ENCODE results near the gene TTC17.
A peak's percentile ranks its signal among the peaks of the same experiment; 100 is the strongest.
"Not testable (repeated sequence)": the region's sequence is repeated elsewhere in the genome, so short reads cannot be mapped to it uniquely, and the experiment has no call there.

TTC17 gene

GRCh38 chr11:43341159-43341558, 17.6 kb upstream of the TTC17 start:
- DNase-seq (ENCODE audit: low read depth): no peak
- no peak overlapping the region for H3K4me3 ChIP-seq (ENCODE audit: low read depth, low read length)
- TF ChIP-seq, protein P1, sequence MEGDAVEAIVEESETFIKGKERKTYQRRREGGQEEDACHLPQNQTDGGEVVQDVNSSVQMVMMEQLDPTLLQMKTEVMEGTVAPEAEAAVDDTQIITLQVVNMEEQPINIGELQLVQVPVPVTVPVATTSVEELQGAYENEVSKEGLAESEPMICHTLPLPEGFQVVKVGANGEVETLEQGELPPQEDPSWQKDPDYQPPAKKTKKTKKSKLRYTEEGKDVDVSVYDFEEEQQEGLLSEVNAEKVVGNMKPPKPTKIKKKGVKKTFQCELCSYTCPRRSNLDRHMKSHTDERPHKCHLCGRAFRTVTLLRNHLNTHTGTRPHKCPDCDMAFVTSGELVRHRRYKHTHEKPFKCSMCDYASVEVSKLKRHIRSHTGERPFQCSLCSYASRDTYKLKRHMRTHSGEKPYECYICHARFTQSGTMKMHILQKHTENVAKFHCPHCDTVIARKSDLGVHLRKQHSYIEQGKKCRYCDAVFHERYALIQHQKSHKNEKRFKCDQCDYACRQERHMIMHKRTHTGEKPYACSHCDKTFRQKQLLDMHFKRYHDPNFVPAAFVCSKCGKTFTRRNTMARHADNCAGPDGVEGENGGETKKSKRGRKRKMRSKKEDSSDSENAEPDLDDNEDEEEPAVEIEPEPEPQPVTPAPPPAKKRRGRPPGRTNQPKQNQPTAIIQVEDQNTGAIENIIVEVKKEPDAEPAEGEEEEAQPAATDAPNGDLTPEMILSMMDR (IDR thresholded peaks at IDR 0.05; ENCODE audit: insufficient read depth, low read depth, low read length, missing control alignments): no peak

GRCh38 chr11:43351426-43351825, 7.3 kb upstream of the TTC17 start:
- DNase-seq (ENCODE audit: low read depth); H3K4me3 ChIP-seq (ENCODE audit: low read depth, low read length): not testable (repeated sequence)

- no peak overlapping the region for H3K4me3 ChIP-seq (ENCODE audit: low read depth, low read length)
- DNase-seq (ENCODE audit: low read depth): no peak
- TF ChIP-seq, protein P1 (IDR thresholded peaks at IDR 0.05; ENCODE audit: insufficient read depth, low read depth, low read length, missing control alignments): no peak
These were observed 4.4 kb upstream of the TTC17 start for GRCh38 chr11:43354311-43354710.

DNA sequence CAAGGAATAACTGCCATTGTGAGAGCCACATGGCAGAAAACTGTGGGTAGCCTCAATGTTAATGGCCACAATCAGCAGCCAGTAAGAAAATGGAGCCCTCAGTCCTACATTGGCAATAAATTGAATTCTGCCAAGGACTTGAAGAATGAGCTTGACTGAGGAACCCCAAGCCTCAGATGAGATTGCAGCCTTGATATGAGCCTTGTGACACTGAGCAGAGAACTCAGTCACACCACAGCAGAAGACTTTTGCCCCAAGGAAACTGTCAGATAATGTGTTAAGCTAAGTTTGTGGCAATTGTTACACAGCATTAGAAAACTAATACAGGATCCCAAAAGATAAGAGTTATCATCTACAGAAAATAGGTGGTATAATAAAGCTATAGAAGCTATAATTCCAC, 2.4 kb upstream of the TTC17 start:
- TF ChIP-seq, protein P1 (IDR thresholded peaks at IDR 0.05; ENCODE audit: insufficient read depth, low read depth, low read length, missing control alignments): no peak
- no peak for DNase-seq (ENCODE audit: low read depth)
- H3K4me3 ChIP-seq (ENCODE audit: low read depth, low read length): no peak overlapping the region

DNA sequence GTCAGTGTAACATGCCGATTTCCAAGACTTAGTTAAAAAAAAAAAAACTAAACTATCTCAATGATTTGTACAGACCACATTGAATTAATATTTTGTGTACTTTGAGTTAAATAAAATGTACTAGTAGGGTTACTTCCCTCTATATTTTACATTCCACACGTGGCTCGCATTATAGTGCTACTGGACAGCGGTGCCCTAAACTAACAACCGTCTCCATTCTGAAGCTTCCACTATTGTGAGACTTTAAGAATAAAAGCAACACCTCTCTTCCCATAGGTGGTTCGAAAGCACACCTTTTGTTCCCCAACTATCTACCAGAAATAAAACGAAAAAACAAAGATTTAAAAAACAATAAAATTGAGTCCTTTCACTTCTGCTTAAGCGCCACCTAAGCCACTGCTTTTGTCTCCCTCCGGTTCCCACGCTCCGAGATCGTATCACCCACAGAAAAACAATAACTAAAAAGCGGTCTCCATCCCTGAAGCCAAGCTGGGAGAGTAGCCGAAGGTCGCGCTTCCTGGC, 380 bp upstream of the TTC17 start:
- TF ChIP-seq, protein P1 (IDR thresholded peaks at IDR 0.05; ENCODE audit: insufficient read depth, low read depth, low read length, missing control alignments): no peak
- H3K4me3 ChIP-seq (ENCODE audit: low read depth, low read length): peak overlapping the region; percentile 85
- no peak for DNase-seq (ENCODE audit: low read depth)

DNA sequence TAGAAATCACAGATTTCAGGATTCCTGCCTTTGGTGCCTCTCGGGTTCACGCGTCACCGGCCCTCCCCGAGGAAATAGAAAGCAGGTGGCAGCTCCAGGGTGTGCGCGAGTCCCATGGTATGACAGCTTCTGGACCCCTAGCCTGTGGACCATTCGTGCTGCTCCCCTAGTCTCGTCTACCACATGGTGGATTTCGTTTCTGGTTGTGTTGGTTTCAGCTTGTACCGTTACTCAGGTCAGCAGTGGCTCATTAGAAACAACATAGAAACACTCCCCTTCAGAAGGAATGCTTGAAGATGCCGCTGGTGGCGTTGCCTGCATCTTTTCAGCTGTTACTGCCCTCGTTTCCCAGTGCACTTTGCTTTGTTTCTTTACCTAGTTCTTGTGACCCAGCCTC, 700 bp downstream of the TTC17 start:
- TF ChIP-seq, protein P1 (IDR thresholded peaks at IDR 0.05; ENCODE audit: insufficient read depth, low read depth, low read length, missing control alignments): no peak
- DNase-seq (ENCODE audit: low read depth): peak; percentile 78
- peak overlapping the region; percentile 85 for H3K4me3 ChIP-seq (ENCODE audit: low read depth, low read length)

DNA sequence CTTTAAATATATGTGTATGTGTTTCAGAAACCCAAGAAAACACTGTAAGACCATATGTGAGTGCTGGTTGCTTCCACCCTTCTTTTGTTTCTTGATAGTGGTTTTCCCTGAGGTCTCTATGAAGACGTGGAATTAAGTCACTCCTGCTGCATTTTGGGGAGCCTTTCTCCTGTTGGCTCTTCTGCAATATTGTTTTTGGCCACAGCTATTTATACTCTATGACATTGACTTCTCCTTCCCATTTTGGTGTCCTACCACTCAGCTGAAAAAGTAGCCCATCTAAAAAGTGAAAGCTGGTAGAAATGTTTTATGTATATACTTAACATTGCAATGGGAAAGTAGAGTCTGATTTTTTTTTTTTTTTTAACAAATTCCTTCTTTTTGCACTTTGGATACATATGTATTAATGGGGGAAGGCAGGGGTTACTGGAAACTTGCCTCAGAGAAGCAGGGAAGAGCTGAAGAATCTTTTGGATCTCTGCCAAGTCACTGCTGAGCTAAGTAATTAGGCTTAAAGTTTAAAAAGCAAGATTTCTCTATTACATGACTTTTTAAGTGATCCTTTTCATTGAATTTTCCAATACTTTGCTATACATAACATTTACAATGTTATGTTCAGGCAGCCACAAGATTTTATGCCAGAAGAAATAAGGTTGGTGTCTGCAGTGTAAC, 1.8 kb downstream of the TTC17 start:
- TF ChIP-seq, protein P1 (IDR thresholded peaks at IDR 0.05; ENCODE audit: insufficient read depth, low read depth, low read length, missing control alignments): no peak
- peak overlapping the region; percentile 85 for H3K4me3 ChIP-seq (ENCODE audit: low read depth, low read length)
- DNase-seq (ENCODE audit: low read depth): peak; percentile 8
